Neural progenitor cell (in vitro differentiated cells): ENCODE measurements around the gene SDK1. TPM values are rescaled to one million over a fixed set of nuclear protein-coding genes. Genes with fewer than 3 reads are reported as not detected.

Source experiments
- DNase-seq: peaks from one replicate; pipeline ENCODE4 v3.0.0-alpha.2; 2016; ENCODE audit warnings: low spot score
- H2AFZ ChIP-seq: fragments of 200-600 bp; sonication (generic); replicated peaks from 2 replicates; pipeline ENCODE4 v1.6.1; 2016; ENCODE audit warnings: antibody characterized with exemption
- H3F3A ChIP-seq: fragments of 200-600 bp; sonication (generic); 2 replicates; pipeline ENCODE4 v1.6.1; 2016; ENCODE audit warnings: antibody characterized with exemption, low read depth
- H3K27ac ChIP-seq: fragments of 200-600 bp; sonication (generic); 2 replicates; pipeline ENCODE4 v1.5.1; 2016; ENCODE audit warnings: mild to moderate bottlenecking
- H3K27me3 ChIP-seq: fragments of 200-600 bp; sonication (generic); 2 replicates; pipeline ENCODE4 v1.6.1; 2016; ENCODE audit warnings: mild to moderate bottlenecking, moderate library complexity
- H3K36me3 ChIP-seq: fragments of 200-600 bp; sonication (generic); 2 replicates; pipeline ENCODE4 v1.5.1; 2016
- H3K4me1 ChIP-seq: fragments of 200-600 bp; sonication (generic); 2 replicates; pipeline ENCODE4 v1.6.1; 2016; ENCODE audit warnings: mixed run types
- H3K4me2 ChIP-seq: fragments of 200-600 bp; sonication (generic); 2 replicates; pipeline ENCODE4 v1.6.1; 2016
- H3K4me3 ChIP-seq: fragments of 200-600 bp; sonication (generic); 2 replicates; pipeline ENCODE4 v1.5.1; 2016
- H3K79me2 ChIP-seq: fragments of 200-600 bp; sonication (generic); 2 replicates; pipeline ENCODE4 v1.6.1; 2016; ENCODE audit warnings: low read depth
- H3K9ac ChIP-seq: fragments of 200-600 bp; sonication (generic); 2 replicates; pipeline ENCODE4 v1.6.1; 2016
- H3K9me3 ChIP-seq: fragments of 200-600 bp; sonication (generic); 2 replicates; pipeline ENCODE4 v1.5.1; 2016; ENCODE audit warnings: low read depth
- H4K20me1 ChIP-seq: fragments of 200-600 bp; sonication (generic); 2 replicates; pipeline ENCODE4 v1.6.1; 2016; ENCODE audit warnings: low read depth
- H3K27ac Mint-ChIP-seq: 3 replicates; pipeline ENCODE4 v1.8.0; 2021; ENCODE audit warnings: mixed read lengths
- H3K27me3 Mint-ChIP-seq: 2 replicates; pipeline ENCODE4 v1.8.0; 2022; ENCODE audit warnings: low read depth, mild to moderate bottlenecking, inconsistent platforms, moderate library complexity, mixed read lengths; ENCODE audit not compliant: insufficient read depth
- H3K36me3 Mint-ChIP-seq: 3 replicates; pipeline ENCODE4 v1.8.0; 2021; ENCODE audit warnings: mixed read lengths
- H3K4me1 Mint-ChIP-seq: 3 replicates; pipeline ENCODE4 v1.8.0; 2021; ENCODE audit warnings: mixed read lengths
- H3K4me3 Mint-ChIP-seq: 3 replicates; pipeline ENCODE4 v1.8.0; 2021; ENCODE audit warnings: mild to moderate bottlenecking, moderate library complexity, mixed read lengths
- H3K9me3 Mint-ChIP-seq: 3 replicates; pipeline ENCODE4 v1.8.0; 2020; ENCODE audit warnings: mixed read lengths
- EZH2 ChIP-seq: fragments of 200-600 bp; sonication (generic); IDR thresholded peaks from 2 replicates; pipeline ENCODE4 v1.6.1; 2017; ENCODE audit warnings: antibody characterized with exemption, mild to moderate bottlenecking, moderate library complexity
- EZH2phosphoT487 ChIP-seq: fragments of 200-600 bp; sonication (generic); IDR thresholded peaks from 2 replicates; pipeline ENCODE4 v1.6.1; 2017; ENCODE audit warnings: antibody characterized with exemption
- total RNA-seq: library from RNA; depleted of rRNA; stranded (reverse); fragments of >200 nt; gene quantifications from 2 replicates; pipeline ENCODE4 v1.2.3, GENCODE V29; 2015; ENCODE audit warnings: low replicate concordance
- TF ChIP-seq, protein P1 (sequence below): fragments of 200-600 bp; sonication (generic); IDR thresholded peaks from 2 replicates; pipeline ENCODE4 v1.5.1; 2017; ENCODE audit warnings: antibody characterized with exemption, mild to moderate bottlenecking

SDK1 gene
- total RNA-seq, 1 donor from 2014 or later: 4.9 TPM

DNA sequence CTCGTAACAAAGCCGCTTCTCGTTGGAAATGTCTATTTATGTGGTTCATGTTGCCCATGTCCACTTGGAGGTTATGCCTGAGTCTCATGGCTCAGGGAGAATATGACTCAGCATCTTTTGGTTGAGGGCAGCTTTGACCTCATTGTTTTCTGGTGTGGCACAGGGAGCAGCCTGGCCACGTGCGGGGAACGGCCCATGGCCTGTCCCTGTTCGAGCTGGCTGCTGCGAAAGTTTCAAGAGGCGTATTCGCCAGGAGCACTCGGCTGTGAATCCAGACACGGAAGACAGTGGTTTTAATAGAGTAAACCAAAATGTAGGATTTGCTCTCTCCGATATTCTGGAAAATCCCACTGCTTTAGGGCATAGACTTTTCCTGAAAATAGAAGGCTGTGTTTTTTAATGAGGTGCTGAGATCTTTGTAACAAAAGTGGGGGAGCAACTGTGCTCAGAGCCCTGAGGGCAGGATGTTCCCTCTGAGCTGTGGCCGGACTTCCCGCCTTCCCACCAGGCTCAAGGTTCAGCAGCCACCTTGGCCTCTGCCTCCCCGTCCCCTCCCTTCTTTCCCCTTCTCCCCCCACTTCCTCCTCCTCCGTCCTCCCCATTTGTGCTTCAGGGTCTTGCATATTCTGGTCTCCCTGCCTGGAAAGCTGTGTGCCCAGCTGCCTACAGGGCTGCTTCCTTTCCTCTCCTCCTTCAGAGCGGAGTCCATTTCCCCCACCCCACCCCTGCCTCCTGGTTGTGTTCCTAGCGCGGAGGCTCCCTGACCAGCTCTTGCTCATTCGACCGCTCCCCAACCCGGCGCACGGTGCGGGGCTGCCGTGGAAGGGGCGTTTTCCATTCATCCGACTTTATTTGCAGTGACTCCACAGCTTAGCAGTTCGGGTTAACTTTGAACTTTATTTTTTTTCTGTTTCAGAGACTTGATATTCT is 642.0 kb downstream of the SDK1 start:
- H3K4me2 ChIP-seq: no peak overlapping the region
- Mint-ChIP-seq H3K36me3 (no peaks in the 10 kb centered on the region), H3K4me3 (no peak overlapping the region), H3K4me1 (peaks cover 9% of the 10 kb centered on the region), H3K9me3 (peaks cover 14% of the 10 kb centered on the region), H3K27ac (peak overlapping the region; percentile 33), H3K27me3 (peaks cover 6% of the 10 kb centered on the region)
- H3K9ac ChIP-seq: no peak overlapping the region
- H3K27ac ChIP-seq: no peak overlapping the region
- no peaks in the 10 kb centered on the region for H3K9me3 ChIP-seq
- no peaks in the 10 kb centered on the region for H3K79me2 ChIP-seq
- no peak overlapping the region for H2AFZ ChIP-seq
- no peaks in the 10 kb centered on the region for H4K20me1 ChIP-seq
- H3K4me1 ChIP-seq: no peaks in the 10 kb centered on the region
- no peak for DNase-seq
- H3K36me3 ChIP-seq: no peaks in the 10 kb centered on the region
- H3K27me3 ChIP-seq: no peaks in the 10 kb centered on the region
- no peaks in the 10 kb centered on the region for H3F3A ChIP-seq
- TF ChIP-seq EZH2phosphoT487: no peak
- TF ChIP-seq EZH2: no peak
- TF ChIP-seq, protein P1, sequence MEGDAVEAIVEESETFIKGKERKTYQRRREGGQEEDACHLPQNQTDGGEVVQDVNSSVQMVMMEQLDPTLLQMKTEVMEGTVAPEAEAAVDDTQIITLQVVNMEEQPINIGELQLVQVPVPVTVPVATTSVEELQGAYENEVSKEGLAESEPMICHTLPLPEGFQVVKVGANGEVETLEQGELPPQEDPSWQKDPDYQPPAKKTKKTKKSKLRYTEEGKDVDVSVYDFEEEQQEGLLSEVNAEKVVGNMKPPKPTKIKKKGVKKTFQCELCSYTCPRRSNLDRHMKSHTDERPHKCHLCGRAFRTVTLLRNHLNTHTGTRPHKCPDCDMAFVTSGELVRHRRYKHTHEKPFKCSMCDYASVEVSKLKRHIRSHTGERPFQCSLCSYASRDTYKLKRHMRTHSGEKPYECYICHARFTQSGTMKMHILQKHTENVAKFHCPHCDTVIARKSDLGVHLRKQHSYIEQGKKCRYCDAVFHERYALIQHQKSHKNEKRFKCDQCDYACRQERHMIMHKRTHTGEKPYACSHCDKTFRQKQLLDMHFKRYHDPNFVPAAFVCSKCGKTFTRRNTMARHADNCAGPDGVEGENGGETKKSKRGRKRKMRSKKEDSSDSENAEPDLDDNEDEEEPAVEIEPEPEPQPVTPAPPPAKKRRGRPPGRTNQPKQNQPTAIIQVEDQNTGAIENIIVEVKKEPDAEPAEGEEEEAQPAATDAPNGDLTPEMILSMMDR: no peak
- no peak overlapping the region for H3K4me3 ChIP-seq

DNA sequence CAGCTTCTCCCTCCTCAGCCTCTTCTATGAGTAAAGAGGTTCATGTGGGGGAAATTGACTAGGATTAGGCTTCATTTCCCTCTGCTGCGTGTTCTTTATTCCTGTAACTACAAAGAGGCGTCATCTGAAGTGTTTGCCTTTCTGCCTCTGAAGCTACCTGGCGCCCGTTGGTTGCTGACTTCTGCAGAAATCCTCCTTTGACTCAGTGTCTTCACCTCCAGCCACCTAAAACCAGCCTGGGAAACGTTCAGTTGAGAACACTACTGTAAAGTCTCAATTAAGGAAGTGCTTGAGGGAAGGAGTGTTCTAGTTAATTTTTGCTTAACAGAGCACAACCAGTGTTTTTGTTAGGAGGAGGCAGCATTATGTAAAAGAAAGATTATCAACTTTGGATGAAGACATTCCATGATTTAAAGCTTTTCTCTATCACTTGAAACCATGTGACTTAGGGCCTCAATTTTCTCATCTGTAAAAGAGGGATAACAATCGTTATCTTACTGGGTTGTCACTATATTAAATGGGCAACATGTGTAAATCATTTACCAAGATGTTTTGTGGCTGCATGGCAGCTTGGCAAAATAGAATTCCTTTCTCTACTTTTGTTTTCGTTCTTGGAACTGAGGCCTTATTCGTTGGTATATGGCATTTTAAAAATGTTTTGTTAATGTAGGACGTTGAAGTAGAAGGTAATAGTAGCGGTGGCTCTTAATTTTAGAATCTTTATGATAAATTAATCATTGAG is 642.9 kb downstream of the SDK1 start:
- peaks cover 8% of the 10 kb centered on the region for H3K27me3 Mint-ChIP-seq
- H2AFZ ChIP-seq: no peak overlapping the region
- H3K4me3 Mint-ChIP-seq: no peak overlapping the region
- peaks cover 14% of the 10 kb centered on the region for H3K9me3 Mint-ChIP-seq
- H3K79me2 ChIP-seq: no peaks in the 10 kb centered on the region
- TF ChIP-seq EZH2 (no peak), EZH2phosphoT487 (no peak)
- TF ChIP-seq, protein P1: no peak
- H3K36me3 Mint-ChIP-seq: no peaks in the 10 kb centered on the region
- no peak overlapping the region for H3K9ac ChIP-seq
- no peaks in the 10 kb centered on the region for H3K4me1 ChIP-seq
- H3K27ac Mint-ChIP-seq: no peak overlapping the region
- H3K9me3 ChIP-seq: no peaks in the 10 kb centered on the region
- H3K27ac ChIP-seq: no peak overlapping the region
- H3K4me1 Mint-ChIP-seq: peaks cover 12% of the 10 kb centered on the region
- no peak for DNase-seq
- H3K4me2 ChIP-seq: no peak overlapping the region
- H3F3A ChIP-seq: no peaks in the 10 kb centered on the region
- H3K27me3 ChIP-seq: no peaks in the 10 kb centered on the region
- no peak overlapping the region for H3K4me3 ChIP-seq
- H3K36me3 ChIP-seq: no peaks in the 10 kb centered on the region
- H4K20me1 ChIP-seq: no peaks in the 10 kb centered on the region

DNA sequence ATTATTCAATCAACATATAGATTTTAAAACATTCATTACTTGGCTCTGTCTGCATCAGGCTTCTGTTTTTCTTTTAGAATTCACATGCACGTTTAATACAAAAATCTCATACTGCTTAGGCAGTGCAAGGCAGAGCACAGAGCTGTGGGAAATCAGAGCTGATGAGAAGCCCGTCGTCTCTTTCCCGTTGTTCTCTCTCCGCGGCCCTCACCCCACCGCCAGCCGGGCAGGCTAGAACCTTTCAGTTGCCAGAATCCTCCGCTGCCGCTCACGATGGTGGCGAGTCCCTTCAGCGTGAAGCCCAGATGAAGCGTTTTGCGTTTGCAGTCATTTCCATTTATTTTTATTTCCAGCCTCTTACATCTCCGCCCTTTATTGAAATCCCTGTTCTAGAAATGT is 648.2 kb downstream of the SDK1 start:
- no peaks in the 10 kb centered on the region for H4K20me1 ChIP-seq
- H3F3A ChIP-seq: no peaks in the 10 kb centered on the region
- no peaks in the 10 kb centered on the region for H3K9me3 ChIP-seq
- no peak overlapping the region for H2AFZ ChIP-seq
- no peaks in the 10 kb centered on the region for H3K79me2 ChIP-seq
- H3K4me1 ChIP-seq: no peaks in the 10 kb centered on the region
- H3K27ac Mint-ChIP-seq: no peak overlapping the region
- peaks cover 3% of the 10 kb centered on the region for H3K4me1 Mint-ChIP-seq
- H3K27ac ChIP-seq: no peak overlapping the region
- no peaks in the 10 kb centered on the region for H3K36me3 ChIP-seq
- peaks cover 9% of the 10 kb centered on the region for H3K9me3 Mint-ChIP-seq
- H3K4me3 Mint-ChIP-seq: no peak overlapping the region
- H3K27me3 Mint-ChIP-seq: peaks cover 4% of the 10 kb centered on the region
- H3K27me3 ChIP-seq: no peaks in the 10 kb centered on the region
- H3K9ac ChIP-seq: no peak overlapping the region
- no peak overlapping the region for H3K4me3 ChIP-seq
- no peak overlapping the region for H3K4me2 ChIP-seq
- no peak for DNase-seq
- TF ChIP-seq EZH2 (no peak), EZH2phosphoT487 (no peak)
- TF ChIP-seq, protein P1: no peak
- peaks cover 9% of the 10 kb centered on the region for H3K36me3 Mint-ChIP-seq
